GM12878 (cell line): ENCODE measurements around the gene TCF12.

ENCODE experiments used
- ASH2L ChIP-seq: fragments of 300-600, 200-600 bp; sonication (generic); IDR thresholded peaks from 2 replicates; pipeline ENCODE4 v1.6.1; 2017; ENCODE audit warnings: low read depth, mild to moderate bottlenecking, borderline replicate concordance
- ATF3 ChIP-seq: IDR thresholded peaks from 2 replicates; pipeline ENCODE4 v1.6.1; 2011; ENCODE audit warnings: low read depth, mild to moderate bottlenecking, low read length, moderate library complexity, borderline replicate concordance; ENCODE audit errors: extremely low read depth
- BHLHE40 ChIP-seq, 2 experiments: fragments of 450-650 bp in 1 of 2; IDR thresholded peaks; 2 replicates each; pipeline ENCODE4 v1.6.1; 2011 to 2017; ENCODE audit warnings: low read depth in 2 of 2, borderline replicate concordance in 1 of 2, improper control_type of control experiment in 1 of 2, low read length in 1 of 2, mild to moderate bottlenecking in 1 of 2
- CBFB ChIP-seq: IDR thresholded peaks from 2 replicates; pipeline ENCODE4 v1.6.1; 2016; ENCODE audit warnings: antibody characterized with exemption, low read depth
- CBX3 ChIP-seq: fragments of 200-600 bp; sonication (generic); IDR thresholded peaks from 2 replicates; pipeline ENCODE4 v1.6.1; 2016; ENCODE audit warnings: low read depth, borderline replicate concordance
- CTCF ChIP-seq, 3 experiments: IDR thresholded peaks in 2 of 3; conservative IDR thresholded peaks in 1 of 3; 2 replicates each; pipeline ENCODE4 v1.5.1; 2011; ENCODE audit warnings: low read depth in 3 of 3, low read length in 3 of 3, mild to moderate bottlenecking in 3 of 3, control low read depth in 2 of 3, moderate library complexity in 2 of 3, inconsistent platforms in 1 of 3, mixed read lengths in 1 of 3; ENCODE audit not compliant: control insufficient read depth in 2 of 3, insufficient read depth in 1 of 3; ENCODE audit errors: extremely low read depth in 1 of 3
- FOS ChIP-seq: IDR thresholded peaks from 3 replicates; pipeline ENCODE4 v1.6.1; 2011; ENCODE audit warnings: borderline replicate concordance; ENCODE audit not compliant: insufficient read length; ENCODE audit errors: extremely low read depth
- GABPA ChIP-seq: IDR thresholded peaks from 2 replicates; pipeline ENCODE4 v1.6.1; 2014; ENCODE audit warnings: antibody characterized with exemption, low read depth, mild to moderate bottlenecking, inconsistent platforms
- HDAC2 ChIP-seq: fragments of 200-600 bp; sonication (generic); IDR thresholded peaks from 2 replicates; pipeline ENCODE4 v1.6.1; 2017
- POLR2A ChIP-seq: IDR thresholded peaks from 2 replicates; pipeline ENCODE4 v1.6.1; 2011; ENCODE audit warnings: low read depth, mild to moderate bottlenecking, low read length
- POLR2AphosphoS5 ChIP-seq: IDR thresholded peaks from 2 replicates; pipeline ENCODE4 v1.6.1; 2011; ENCODE audit warnings: mild to moderate bottlenecking, low read length, inconsistent platforms
- REST ChIP-seq: IDR thresholded peaks from 2 replicates; pipeline ENCODE4 v1.6.1; 2012; ENCODE audit warnings: mild to moderate bottlenecking, low read depth, low read length
- TF ChIP-seq, protein P1 (sequence below): fragments of 450-650 bp; IDR thresholded peaks from 2 replicates; pipeline ENCODE4 v1.6.1; 2017; ENCODE audit warnings: mild to moderate bottlenecking

GRCh38 chr15:57310876-57311275 lies 392.4 kb downstream of the TCF12 start:
- TF ChIP-seq CBFB (no peak), CBX3 (no peak), POLR2A (no peak), CTCF (IDR thresholded peaks at IDR 0.05 in 2 of 3, conservative IDR thresholded peaks at IDR 0.05 in 1 of 3; ENCODE audit: control insufficient read depth in 2 of 3, extremely low read depth in 1 of 3, insufficient read depth in 1 of 3, low read depth in 3 of 3, low read length in 3 of 3) (no peak), BHLHE40 (IDR thresholded peaks at IDR 0.05; ENCODE audit: borderline replicate concordance in 1 of 2, low read depth in 2 of 2, low read length in 1 of 2) (no peak), POLR2AphosphoS5 (no peak), HDAC2 (no peak), ATF3 (no peak), REST (no peak), FOS (no peak), ASH2L (no peak), GABPA (no peak)
- TF ChIP-seq, protein P1, sequence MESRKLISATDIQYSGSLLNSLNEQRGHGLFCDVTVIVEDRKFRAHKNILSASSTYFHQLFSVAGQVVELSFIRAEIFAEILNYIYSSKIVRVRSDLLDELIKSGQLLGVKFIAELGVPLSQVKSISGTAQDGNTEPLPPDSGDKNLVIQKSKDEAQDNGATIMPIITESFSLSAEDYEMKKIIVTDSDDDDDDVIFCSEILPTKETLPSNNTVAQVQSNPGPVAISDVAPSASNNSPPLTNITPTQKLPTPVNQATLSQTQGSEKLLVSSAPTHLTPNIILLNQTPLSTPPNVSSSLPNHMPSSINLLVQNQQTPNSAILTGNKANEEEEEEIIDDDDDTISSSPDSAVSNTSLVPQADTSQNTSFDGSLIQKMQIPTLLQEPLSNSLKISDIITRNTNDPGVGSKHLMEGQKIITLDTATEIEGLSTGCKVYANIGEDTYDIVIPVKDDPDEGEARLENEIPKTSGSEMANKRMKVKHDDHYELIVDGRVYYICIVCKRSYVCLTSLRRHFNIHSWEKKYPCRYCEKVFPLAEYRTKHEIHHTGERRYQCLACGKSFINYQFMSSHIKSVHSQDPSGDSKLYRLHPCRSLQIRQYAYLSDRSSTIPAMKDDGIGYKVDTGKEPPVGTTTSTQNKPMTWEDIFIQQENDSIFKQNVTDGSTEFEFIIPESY = no peak
